Heart left ventricle (tissue), 13 donors: ENCODE data around the gene CLMP.

Experiments
- POLR2A ChIP-seq, 2 donors: fragments of 450-650 bp; IDR thresholded peaks; one replicate each; pipeline ENCODE4 v1.6.1; 2017; ENCODE audit warnings: antibody characterized with exemption in 2 of 2, mild to moderate bottlenecking in 2 of 2, moderate library complexity in 2 of 2
- TF ChIP-seq, protein P1 (sequence below), 12 donors: fragments of 200-600 bp; sonication (generic) in 4 of 12; IDR thresholded peaks; one replicate each; pipeline versions ENCODE4 v1.5.0 to v1.8.0; 2018 to 2022; ENCODE audit warnings: antibody characterized with exemption in 12 of 12, mild to moderate bottlenecking in 5 of 12
- donor health status: ischemic (EF 13 %, LVEDD 7.1; RV severe dilation, severe dysfunction).
- donor health status: DM: no; HTN: yes; CAD: no.
- donor health status: DM: no; HTN: no; CAD: no.
- donor health status: ischemic (EF 25% LVEDD 6.9; RV normal size, moderate dysfunction).
- donor health status: ischemic (EF 25% LVEDD 5.7; RV mildly dilated, moderate dysfunction).
- donor health status: ischemic (EF 35%, LVEDD 5.7; RV mildly dilated, moderate dysfunction).
- donor health status: nonischemic (EF 11% LVEDD 7.7; RV severe dilation, severe dysfunction).
- donor health status: DM: yes; HTN: yes; CAD: no.
- donor health status: PGD.
- donor health status: ischemic (EF 29% LVEDD 5.4; RV normal size, mild dysfunction).
- donor health status: nonischemic (EF 23%, LVEDD 6.1; RV moderate dilation, normal function).

DNA sequence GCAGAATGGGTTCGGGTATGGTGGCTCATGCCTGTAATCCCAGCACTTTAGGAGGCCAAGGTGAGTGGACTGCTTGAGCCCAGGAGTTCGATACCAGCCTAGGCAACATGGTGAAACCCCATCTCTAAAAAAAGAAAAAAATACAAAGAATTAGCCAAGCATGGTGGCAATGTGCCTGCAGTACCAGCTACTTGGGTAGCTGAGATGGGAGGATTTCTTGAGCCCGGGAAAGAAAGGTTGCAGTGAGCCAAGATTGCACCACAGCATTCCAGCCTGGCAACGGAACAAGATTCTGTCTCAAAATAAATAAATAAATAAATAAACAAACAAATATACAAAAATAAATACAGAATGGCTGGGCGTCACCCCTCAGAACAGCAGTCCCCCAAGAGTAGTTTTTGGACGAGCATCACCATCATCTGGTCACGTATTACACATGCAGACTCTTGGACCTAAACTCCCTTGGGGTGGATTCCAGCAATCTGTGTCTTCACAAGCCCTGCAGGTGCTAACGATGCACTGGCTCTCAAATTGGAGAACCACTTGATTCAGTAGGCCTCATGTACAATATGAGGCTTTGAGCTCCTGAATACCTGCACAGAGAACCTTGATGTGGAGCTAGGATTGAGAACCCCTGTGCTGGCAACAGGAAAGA lies 33.5 kb downstream of the CLMP start:
- no peak for TF ChIP-seq POLR2A (IDR thresholded peaks at IDR 0.05)
- TF ChIP-seq, protein P1, sequence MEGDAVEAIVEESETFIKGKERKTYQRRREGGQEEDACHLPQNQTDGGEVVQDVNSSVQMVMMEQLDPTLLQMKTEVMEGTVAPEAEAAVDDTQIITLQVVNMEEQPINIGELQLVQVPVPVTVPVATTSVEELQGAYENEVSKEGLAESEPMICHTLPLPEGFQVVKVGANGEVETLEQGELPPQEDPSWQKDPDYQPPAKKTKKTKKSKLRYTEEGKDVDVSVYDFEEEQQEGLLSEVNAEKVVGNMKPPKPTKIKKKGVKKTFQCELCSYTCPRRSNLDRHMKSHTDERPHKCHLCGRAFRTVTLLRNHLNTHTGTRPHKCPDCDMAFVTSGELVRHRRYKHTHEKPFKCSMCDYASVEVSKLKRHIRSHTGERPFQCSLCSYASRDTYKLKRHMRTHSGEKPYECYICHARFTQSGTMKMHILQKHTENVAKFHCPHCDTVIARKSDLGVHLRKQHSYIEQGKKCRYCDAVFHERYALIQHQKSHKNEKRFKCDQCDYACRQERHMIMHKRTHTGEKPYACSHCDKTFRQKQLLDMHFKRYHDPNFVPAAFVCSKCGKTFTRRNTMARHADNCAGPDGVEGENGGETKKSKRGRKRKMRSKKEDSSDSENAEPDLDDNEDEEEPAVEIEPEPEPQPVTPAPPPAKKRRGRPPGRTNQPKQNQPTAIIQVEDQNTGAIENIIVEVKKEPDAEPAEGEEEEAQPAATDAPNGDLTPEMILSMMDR (IDR thresholded peaks at IDR 0.05) = no peak
